IMR-90 (cell line): ENCODE measurements around the gene SEMA3E. TPM values are rescaled to one million over a fixed set of nuclear protein-coding genes. Genes with fewer than 3 reads are reported as not detected.
A peak's percentile ranks its signal among the peaks of the same experiment; 100 is the strongest.

Source experiments
- ATAC-seq: fragments of 200-7000 bp; cut with Tn5 transposase; 2 replicates; pipeline ENCODE4 v1.9.1; 2020; ENCODE audit warnings: low read depth, mild to moderate bottlenecking, moderate library complexity
- BruUV-seq: library from RNA; stranded (reverse); fragments of 400-500 nt; replicated peaks from 2 replicates; lab custom pipeline; 2021; lab: Mats Ljungman, UMichigan
- CTCF ChIA-PET: fragments of 300-600 bp; formaldehyde crosslinking; extraction: SDS; loops from one replicate; lab custom pipeline; 2021; ENCODE audit warnings: antibody characterized with exemption; lab: Yijun Ruan, JAX
- POLR2A ChIA-PET: fragments of 300-600 bp; sonication (Branson Sonifier 250); formaldehyde crosslinking; loops from one replicate; lab custom pipeline; 2022; ENCODE audit warnings: antibody characterized with exemption; ENCODE audit not compliant: unreplicated experiment; lab: Charles Lee
- DNase-seq: peaks from one replicate; pipeline ENCODE4 v3.0.0; 2013
- H2AFZ ChIP-seq: replicated peaks from 2 replicates; pipeline ENCODE3; 2013; ENCODE audit warnings: low read length, mild to moderate bottlenecking; ENCODE audit not compliant: poor library complexity
- H2AK5ac ChIP-seq: 2 replicates; pipeline ENCODE4 v1.6.1; 2013; ENCODE audit warnings: low read depth, low read length, inconsistent platforms
- H2AK9ac ChIP-seq: replicated peaks from 2 replicates; pipeline ENCODE3; 2013; ENCODE audit warnings: mild to moderate bottlenecking, low read depth, low read length, moderate library complexity; ENCODE audit not compliant: poor library complexity
- H2BK120ac ChIP-seq: 2 replicates; pipeline ENCODE4 v1.6.1; 2013; ENCODE audit warnings: low read depth, low read length, inconsistent platforms
- H2BK15ac ChIP-seq: 3 replicates; pipeline ENCODE4 v1.6.1; 2013; ENCODE audit warnings: low read depth, low read length, inconsistent platforms
- H2BK20ac ChIP-seq: 2 replicates; pipeline ENCODE4 v1.6.1; 2013; ENCODE audit warnings: low read depth, mild to moderate bottlenecking, inconsistent platforms, low read length, moderate library complexity
- H2BK5ac ChIP-seq: 2 replicates; pipeline ENCODE4 v1.6.1; 2013; ENCODE audit warnings: mild to moderate bottlenecking, low read depth, low read length, inconsistent platforms; ENCODE audit not compliant: poor library complexity, severe bottlenecking
- H3K14ac ChIP-seq: replicated peaks from 2 replicates; pipeline ENCODE4 v1.6.1; 2013; ENCODE audit warnings: low read depth, low read length, inconsistent platforms
- H3K18ac ChIP-seq: 2 replicates; pipeline ENCODE4 v1.6.1; 2013; ENCODE audit warnings: low read depth, low read length, control low read depth
- H3K23ac ChIP-seq: 2 replicates; pipeline ENCODE4 v1.6.1; 2013; ENCODE audit warnings: low read depth, low read length, inconsistent platforms
- H3K27ac ChIP-seq: 2 replicates; pipeline ENCODE4 v1.5.1; 2013; ENCODE audit warnings: mild to moderate bottlenecking, control low read depth, low read length; ENCODE audit not compliant: insufficient read depth
- H3K27me3 ChIP-seq: 2 replicates; pipeline ENCODE4 v1.6.1; 2013; ENCODE audit warnings: low read length; ENCODE audit not compliant: control insufficient read depth, insufficient read depth
- H3K36me3 ChIP-seq: 2 replicates; pipeline ENCODE4 v1.6.1; 2013; ENCODE audit warnings: low read length, mixed read lengths; ENCODE audit not compliant: control insufficient read depth, insufficient read depth
- H3K4ac ChIP-seq: 2 replicates; pipeline ENCODE4 v1.6.1; 2013; ENCODE audit warnings: low read depth, low read length, inconsistent platforms
- H3K4me1 ChIP-seq: 2 replicates; pipeline ENCODE4 v1.6.1; 2013; ENCODE audit warnings: low read length, mixed read lengths; ENCODE audit not compliant: control insufficient read depth, insufficient read depth
- H3K4me2 ChIP-seq: 2 replicates; pipeline ENCODE4 v1.6.1; 2013; ENCODE audit warnings: low read depth, mild to moderate bottlenecking, control low read depth, low read length, moderate library complexity
- H3K4me3 ChIP-seq: 2 replicates; pipeline ENCODE4 v1.5.1; 2013; ENCODE audit warnings: low read depth, mild to moderate bottlenecking, control low read depth, low read length, moderate library complexity; ENCODE audit not compliant: insufficient read depth
- H3K56ac ChIP-seq: 2 replicates; pipeline ENCODE4 v1.6.1; 2013; ENCODE audit warnings: low read length, inconsistent platforms; ENCODE audit not compliant: insufficient read depth; ENCODE audit errors: extremely low read depth
- H3K79me1 ChIP-seq, 2 experiments: 2 replicates each; pipeline ENCODE4 v1.6.1; 2013; ENCODE audit warnings: low read length in 2 of 2, inconsistent platforms in 1 of 2, low read depth in 1 of 2
- H3K9ac ChIP-seq: 2 replicates; pipeline ENCODE4 v1.6.1; 2013; ENCODE audit warnings: low read depth, low read length, control low read depth
- H3K9me1 ChIP-seq: 2 replicates; pipeline ENCODE4 v1.6.1; 2013; ENCODE audit warnings: low read length, inconsistent platforms; ENCODE audit not compliant: insufficient read depth
- H3K9me3 ChIP-seq: 2 replicates; pipeline ENCODE4 v1.6.1; 2013; ENCODE audit warnings: low read length; ENCODE audit not compliant: control insufficient read depth, insufficient read depth
- H4K20me1 ChIP-seq: 2 replicates; pipeline ENCODE4 v1.6.1; 2013; ENCODE audit warnings: low read length, inconsistent platforms; ENCODE audit not compliant: insufficient read depth
- H4K5ac ChIP-seq: 2 replicates; pipeline ENCODE4 v1.6.1; 2013; ENCODE audit warnings: mild to moderate bottlenecking, low read depth, low read length, control low read depth
- H4K8ac ChIP-seq, 2 experiments: 2 replicates each; pipeline ENCODE4 v1.6.1; 2013; ENCODE audit warnings: low read depth in 2 of 2, low read length in 2 of 2, control low read depth in 1 of 2, inconsistent platforms in 1 of 2
- H4K91ac ChIP-seq: 2 replicates; pipeline ENCODE4 v1.6.1; 2013; ENCODE audit warnings: low read depth, low read length, inconsistent platforms; ENCODE audit not compliant: insufficient read depth
- CHD1 ChIP-seq: IDR thresholded peaks from 2 replicates; pipeline ENCODE4 v1.6.1; 2012; ENCODE audit warnings: low read depth, low read length, improper control_type of control experiment
- MAFK ChIP-seq: IDR thresholded peaks from 2 replicates; pipeline ENCODE4 v1.6.1; 2012; ENCODE audit warnings: low read depth, low read length, improper control_type of control experiment
- WGBS, 2 experiments: methylation state at CpG; one replicate each; pipeline versions ENCODE4 v1.1.5 to v1.1.7; 2013; ENCODE audit warnings: missing lambda C conversion rate in 2 of 2; ENCODE audit not compliant: insufficient read length in 1 of 2; ENCODE audit errors: extremely low coverage in 2 of 2; 5-methylcytosine and 5-hydroxymethylcytosine counted together
- dilution Hi-C: fragments of 300-500 bp; cut with HindIII; formaldehyde crosslinking; loops from one replicate; pipeline ENCODE4 v1.14.3; 2018; ENCODE audit warnings: low sequenced_read_pairs; ENCODE audit not compliant: unreplicated experiment
- in situ Hi-C: fragments of 300-500 bp; cut with MboI; formaldehyde crosslinking; loops from 3 replicates; pipeline ENCODE4 v1.14.3; 2019; ENCODE audit warnings: low sequenced_read_pairs, inconsistent platforms, mixed read lengths
- intact Hi-C: fragments of 100-400 bp; cut with micrococcal nuclease; formaldehyde crosslinking; loops from 2 replicates; pipeline ENCODE4 v1.10.0; 2022
- polyA plus RNA-seq, 3 experiments: library from polyadenylated mRNA; depleted of rRNA; stranded (reverse); fragments of >200 nt; gene quantifications; 2 replicates each; pipeline ENCODE4 v1.2.3, GENCODE V29; 2012; ENCODE audit warnings: low replicate concordance in 1 of 3
- total RNA-seq: library from RNA; depleted of rRNA; stranded (reverse); fragments of >200 nt; gene quantifications from 2 replicates; pipeline ENCODE4 v1.2.3, GENCODE V29; 2012

Gene SEMA3E
- total and polyA plus RNA-seq, 2 of the 4 experiments (the other 2 are of a cell fraction): 0.31 to 0.72 TPM

DNA sequence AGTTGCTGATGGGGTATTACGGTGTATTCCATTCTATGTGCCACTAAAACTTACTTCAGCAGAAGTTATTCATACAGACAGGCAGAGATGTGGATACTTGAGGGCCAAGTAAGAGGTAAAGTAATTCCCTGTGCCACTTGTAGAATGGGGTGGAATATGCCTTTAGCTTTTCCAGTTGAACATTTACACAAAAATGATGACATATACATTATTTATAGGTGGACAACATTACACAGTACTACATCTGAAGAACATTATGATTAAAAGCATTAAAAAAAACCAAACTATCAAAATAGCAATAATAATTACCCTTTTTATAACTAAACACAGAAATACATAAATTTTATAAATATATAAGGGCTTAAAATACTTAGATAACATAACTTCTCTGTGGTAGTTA lies 3.5 kb upstream of the SEMA3E start:
- peaks cover 2% of the 10 kb centered on the region; the same call in 1 of the 2 replicates for H3K27me3 ChIP-seq
- ChIA-PET POLR2A (no interaction called here), CTCF (interaction anchor here (1.2 kb wide), 1 partner anchor 239 kb away, joined by 3 read pairs; no protein-coding TSS in a partner anchor)
- H2BK20ac ChIP-seq: no peak overlapping the region
- intact Hi-C loops (no loop called here), in situ Hi-C loops (no loop called here), dilution Hi-C loops (no loop called here)
- whole genome bisulfite sequencing, 2 experiments: no CpG with 5 or more reads among the region's 1 CpG
- no peaks in the 10 kb centered on the region for H3K9me1 ChIP-seq
- no peaks in the 10 kb centered on the region for H3K9me3 ChIP-seq
- no peak overlapping the region for H3K23ac ChIP-seq
- no peak overlapping the region for H4K8ac ChIP-seq
- H4K91ac ChIP-seq: no peak overlapping the region
- no peak overlapping the region for H3K4ac ChIP-seq
- ATAC-seq (no peak), DNase-seq (no peak)
- H3K27ac ChIP-seq: no peak overlapping the region
- no peak overlapping the region for H3K4me3 ChIP-seq
- BruUV-seq: no TSS peak
- no peak overlapping the region for H4K5ac ChIP-seq
- no peak overlapping the region for H3K14ac ChIP-seq
- no peak overlapping the region for H2AFZ ChIP-seq
- no peak overlapping the region for H2AK5ac ChIP-seq
- TF ChIP-seq MAFK (peak; percentile 81), CHD1 (no peak)
- H3K4me1 ChIP-seq: no peaks in the 10 kb centered on the region
- H3K79me1 ChIP-seq: no peaks in the 10 kb centered on the region
- H3K18ac ChIP-seq: no peak overlapping the region
- H3K56ac ChIP-seq: no peak overlapping the region
- no peak overlapping the region for H2AK9ac ChIP-seq
- no peak overlapping the region for H3K9ac ChIP-seq
- no peak overlapping the region for H3K4me2 ChIP-seq
- no peaks in the 10 kb centered on the region for H4K20me1 ChIP-seq
- no peaks in the 10 kb centered on the region for H3K36me3 ChIP-seq
- no peak overlapping the region for H2BK15ac ChIP-seq
- H2BK5ac ChIP-seq: no peak overlapping the region
- no peak overlapping the region for H2BK120ac ChIP-seq
